Measurements from ENCODE around the gene LRFN4. TPM values are rescaled to one million over a fixed set of nuclear protein-coding genes. Genes with fewer than 3 reads are reported as not detected.

The LRFN4 gene
- total and polyA plus RNA-seq, 2 of the 8 experiments (the other 6 are each of a cell fraction or from before 2014, with no cell fraction given): 49.8 to 64.3 TPM

GRCh38 chr11:66861774-66862558 is 5.1 kb downstream of the LRFN4 start (continued):
- no peak for TF ChIP-seq ATF3 (IDR thresholded peaks at IDR 0.05; ENCODE audit: insufficient read depth, low read depth, low read length)
- TF ChIP-seq RAD21 (IDR thresholded peaks at IDR 0.05 in 1 of 2, conservative IDR thresholded peaks at IDR 0.05 in 1 of 2; ENCODE audit: low read depth in 2 of 2, low read length in 2 of 2): no peak
- TF ChIP-seq CREB1 (IDR thresholded peaks at IDR 0.05): no peak
- TF ChIP-seq ATF2 (IDR thresholded peaks at IDR 0.05; ENCODE audit: low read length): no peak
- no peak for TF ChIP-seq EP300 (IDR thresholded peaks at IDR 0.05; ENCODE audit: borderline replicate concordance in 1 of 2, low read depth in 2 of 2, low read length in 2 of 2)
- no peak for TF ChIP-seq SP2 (IDR thresholded peaks at IDR 0.05; ENCODE audit: low read length)
- no peak for TF ChIP-seq POLR2A (IDR thresholded peaks at IDR 0.05; ENCODE audit: control extremely low read depth in 1 of 2, low read depth in 2 of 2, low read length in 2 of 2)
- no peak for TF ChIP-seq CHD2 (IDR thresholded peaks at IDR 0.05; ENCODE audit: low read length)

Data from H1 (cell line).